ENCODE results near the gene RSF1. TPM values are rescaled to one million over a fixed set of nuclear protein-coding genes. Genes with fewer than 3 reads are reported as not detected.
A peak's percentile ranks its signal among the peaks of the same experiment; 100 is the strongest.

RSF1 gene
- total RNA-seq, 1 donor from 2014 or later: 109 TPM

GRCh38 chr11:77697865-77698264, 122.7 kb downstream of the RSF1 start:
- H3K4me3 Mint-ChIP-seq: no peak overlapping the region
- H3K27me3 Mint-ChIP-seq (ENCODE audit: low read depth): no peaks in the 10 kb centered on the region
- H3K36me3 Mint-ChIP-seq: peaks cover 65% of the 10 kb centered on the region
- no peak for TF ChIP-seq CTCF (IDR thresholded peaks at IDR 0.05; ENCODE audit: unreplicated experiment)
- no peak overlapping the region for H3K27ac Mint-ChIP-seq
- DNase-seq (ENCODE audit: low spot score in 2 of 2, unreplicated experiment in 2 of 2): no peak
- peaks cover 4% of the 10 kb centered on the region for H3K9me3 Mint-ChIP-seq
- H3K4me1 Mint-ChIP-seq: no peaks in the 10 kb centered on the region

- Mint-ChIP-seq H3K27me3 (ENCODE audit: low read depth) (no peaks in the 10 kb centered on the region), H3K27ac (peak overlapping the region; percentile 43), H3K4me3 (no peak overlapping the region), H3K4me1 (no peaks in the 10 kb centered on the region), H3K36me3 (peaks cover 59% of the 10 kb centered on the region), H3K9me3 (no peaks in the 10 kb centered on the region)
- no peak for DNase-seq (ENCODE audit: low spot score in 2 of 2, unreplicated experiment in 2 of 2)
- no peak for TF ChIP-seq CTCF (IDR thresholded peaks at IDR 0.05; ENCODE audit: unreplicated experiment)
These were observed 125.1 kb downstream of the RSF1 start for GRCh38 chr11:77695417-77695816.

- no peak for DNase-seq (ENCODE audit: low spot score in 2 of 2, unreplicated experiment in 2 of 2)
- no peak for TF ChIP-seq CTCF (IDR thresholded peaks at IDR 0.05; ENCODE audit: unreplicated experiment)
- H3K4me1 Mint-ChIP-seq: no peaks in the 10 kb centered on the region
- no peak overlapping the region for H3K27ac Mint-ChIP-seq
- peaks cover 45% of the 10 kb centered on the region for H3K36me3 Mint-ChIP-seq
- no peaks in the 10 kb centered on the region for H3K27me3 Mint-ChIP-seq (ENCODE audit: low read depth)
- no peak overlapping the region for H3K4me3 Mint-ChIP-seq
- H3K9me3 Mint-ChIP-seq: no peaks in the 10 kb centered on the region
These were observed 129.9 kb downstream of the RSF1 start for GRCh38 chr11:77690649-77691048.

- Mint-ChIP-seq H3K9me3 (no peaks in the 10 kb centered on the region), H3K27ac (no peak overlapping the region), H3K27me3 (ENCODE audit: low read depth) (no peaks in the 10 kb centered on the region), H3K4me1 (no peaks in the 10 kb centered on the region), H3K36me3 (peaks cover 37% of the 10 kb centered on the region), H3K4me3 (no peak overlapping the region)
- no peak for DNase-seq (ENCODE audit: low spot score in 2 of 2, unreplicated experiment in 2 of 2)
- TF ChIP-seq CTCF (IDR thresholded peaks at IDR 0.05; ENCODE audit: unreplicated experiment): no peak
These were observed 133.4 kb downstream of the RSF1 start for GRCh38 chr11:77687088-77687487.

- no peak for DNase-seq (ENCODE audit: low spot score in 2 of 2, unreplicated experiment in 2 of 2)
- no peak overlapping the region for H3K4me3 Mint-ChIP-seq
- no peak for TF ChIP-seq CTCF (IDR thresholded peaks at IDR 0.05; ENCODE audit: unreplicated experiment)
- H3K27ac Mint-ChIP-seq: no peak overlapping the region
- H3K36me3 Mint-ChIP-seq: peaks cover 61% of the 10 kb centered on the region
- no peaks in the 10 kb centered on the region for H3K27me3 Mint-ChIP-seq (ENCODE audit: low read depth)
- no peaks in the 10 kb centered on the region for H3K9me3 Mint-ChIP-seq
- no peaks in the 10 kb centered on the region for H3K4me1 Mint-ChIP-seq
These were observed 143.4 kb downstream of the RSF1 start for GRCh38 chr11:77677138-77677537.

GRCh38 chr11:77672264-77672663, 148.3 kb downstream of the RSF1 start:
- Mint-ChIP-seq H3K4me1 (no peaks in the 10 kb centered on the region), H3K27ac (no peak overlapping the region), H3K4me3 (no peak overlapping the region), H3K27me3 (ENCODE audit: low read depth) (no peaks in the 10 kb centered on the region), H3K36me3 (peaks cover 65% of the 10 kb centered on the region), H3K9me3 (no peaks in the 10 kb centered on the region)
- no peak for DNase-seq (ENCODE audit: low spot score in 2 of 2, unreplicated experiment in 2 of 2)
- TF ChIP-seq CTCF (IDR thresholded peaks at IDR 0.05; ENCODE audit: unreplicated experiment): no peak

Measured in mesothelial cell of epicardium (in vitro differentiated cells).